GM15510 (cell line): ENCODE results near the gene CPA1.

Experiments used
- POLR2A ChIP-seq: IDR thresholded peaks from 3 replicates; pipeline ENCODE4 v1.6.1; 2011; ENCODE audit warnings: borderline replicate concordance; ENCODE audit not compliant: insufficient read length; ENCODE audit errors: extremely low read depth

Gene CPA1

DNA sequence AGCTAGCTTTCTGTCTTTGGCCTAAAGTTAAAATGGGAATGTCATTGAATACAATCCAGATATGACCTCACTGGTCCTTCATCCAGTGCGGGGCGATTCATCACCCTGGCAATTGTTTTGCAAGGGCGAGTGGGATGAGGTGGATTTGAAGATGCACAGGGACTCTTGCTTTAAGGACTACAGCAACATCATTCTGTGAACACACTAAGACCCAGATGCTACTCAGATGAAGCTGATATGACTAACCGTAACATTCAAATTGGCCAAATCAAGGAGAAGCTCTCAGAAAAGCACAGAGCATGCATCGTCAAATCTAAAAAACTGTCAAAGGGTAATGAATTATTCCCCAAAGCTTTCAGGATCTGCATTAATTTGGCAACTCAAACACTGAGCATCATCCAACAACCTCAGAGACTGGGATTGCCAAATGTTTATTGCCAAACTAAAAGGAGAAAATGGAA lies 12.8 kb downstream of the CPA1 start:
- TF ChIP-seq POLR2A: no peak

GRCh38 chr7:130393841-130394411 lies 13.6 kb downstream of the CPA1 start:
- TF ChIP-seq POLR2A: no peak

DNA sequence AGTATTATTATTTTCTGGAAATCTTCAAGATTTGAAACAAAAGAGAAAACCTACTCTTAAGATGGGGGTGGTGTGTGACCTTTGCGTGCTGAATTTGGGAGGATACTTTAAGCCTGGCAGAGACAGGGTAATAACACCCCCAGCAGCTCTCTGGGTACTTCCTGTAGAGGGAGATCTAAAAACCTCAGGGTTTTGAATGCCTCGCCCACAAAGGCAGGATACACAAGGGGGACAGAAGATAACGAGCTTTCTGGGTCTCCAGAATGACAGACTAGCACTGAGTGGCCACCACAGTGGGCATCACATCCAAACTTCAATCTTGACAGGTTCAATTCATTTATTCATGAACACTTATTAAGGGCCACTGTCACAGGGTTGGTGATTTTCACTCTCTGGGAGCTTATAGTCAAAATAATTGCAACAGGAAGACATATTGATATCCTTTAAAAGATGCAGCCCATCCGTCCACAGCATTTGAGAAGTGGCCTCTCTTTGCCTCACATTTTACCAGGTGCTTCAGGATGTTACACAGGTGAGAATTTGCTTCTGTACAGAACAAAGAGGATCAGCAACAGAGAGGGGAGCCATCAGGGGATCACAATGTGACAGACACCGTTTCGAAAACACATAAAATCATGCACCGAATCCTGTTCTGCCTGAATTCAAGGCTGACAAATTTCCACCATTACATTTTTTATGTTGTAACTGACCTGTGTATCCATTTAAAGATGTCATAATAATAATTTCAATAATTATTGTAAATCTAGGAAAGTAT lies 14.3 kb downstream of the CPA1 start:
- TF ChIP-seq POLR2A: no peak

GRCh38 chr7:130395421-130395820 lies 15.1 kb downstream of the CPA1 start:
- no peak for TF ChIP-seq POLR2A

GRCh38 chr7:130396109-130396508 lies 15.8 kb downstream of the CPA1 start:
- TF ChIP-seq POLR2A: no peak

GRCh38 chr7:130397051-130397757 lies 16.9 kb downstream of the CPA1 start:
- TF ChIP-seq POLR2A: no peak

DNA sequence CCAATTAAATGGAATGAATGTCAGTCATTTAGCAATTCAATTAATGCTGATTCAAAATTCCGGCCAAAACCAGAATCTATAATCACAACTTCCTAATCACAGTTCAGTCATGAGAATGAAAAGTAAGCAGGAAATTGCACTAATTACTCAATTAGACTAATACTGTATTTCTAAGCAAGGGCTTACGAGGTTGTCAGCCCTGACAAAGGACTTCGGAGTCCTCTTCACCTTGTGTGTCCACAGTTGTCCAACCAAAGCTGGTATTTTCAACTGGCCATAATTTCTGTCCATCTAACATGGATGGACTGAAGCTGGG lies 17.4 kb downstream of the CPA1 start:
- TF ChIP-seq POLR2A: no peak

DNA sequence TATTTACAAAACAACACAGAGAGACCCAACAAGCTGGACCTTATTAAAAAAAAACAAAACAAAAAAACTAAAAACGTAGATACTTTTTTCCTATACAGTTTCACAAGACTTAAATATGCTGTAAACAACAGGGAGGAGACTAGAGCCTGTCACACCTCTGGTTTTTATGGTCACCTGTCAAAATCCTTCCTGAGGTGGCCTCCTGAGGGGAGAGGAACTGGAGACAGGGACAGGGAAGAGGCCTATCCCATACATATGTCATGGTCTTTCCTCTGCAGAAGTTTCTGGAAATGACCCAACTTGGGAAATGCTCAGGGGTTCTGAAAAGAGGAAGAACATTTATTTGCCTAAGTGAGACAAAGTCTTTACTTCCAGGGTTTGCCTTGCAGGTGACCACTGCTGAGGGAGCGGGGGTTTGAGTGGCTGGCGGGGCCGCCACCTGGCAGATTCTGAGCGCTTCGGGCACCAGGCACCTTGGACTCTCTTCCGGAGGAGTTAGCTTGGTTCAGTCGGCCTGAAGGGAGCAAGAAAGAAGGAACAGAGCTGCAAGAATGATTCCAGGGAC lies 18.3 kb downstream of the CPA1 start:
- no peak for TF ChIP-seq POLR2A

GRCh38 chr7:130400120-130400572 lies 19.9 kb downstream of the CPA1 start:
- no peak for TF ChIP-seq POLR2A

DNA sequence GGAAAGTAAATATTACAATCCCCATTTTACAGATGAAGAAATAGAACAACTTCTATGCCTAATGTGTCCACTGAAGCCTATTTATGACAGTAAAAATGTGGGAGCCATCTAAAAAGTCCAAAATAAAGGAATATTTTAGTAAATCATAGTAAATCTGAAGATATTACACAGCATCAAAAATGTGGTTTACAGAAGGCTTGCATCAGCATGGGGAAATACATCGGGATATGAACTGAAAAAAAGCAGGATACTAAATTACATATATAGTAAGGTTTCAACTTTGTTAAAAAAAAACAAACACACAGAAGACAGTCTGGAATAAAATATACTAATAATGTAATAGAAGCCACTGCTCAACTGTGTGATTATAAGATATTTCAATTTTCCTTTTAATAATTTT lies 20.8 kb downstream of the CPA1 start:
- TF ChIP-seq POLR2A: no peak

- TF ChIP-seq POLR2A: no peak
Measured at GRCh38 chr7:130401578-130401977, 21.3 kb downstream of the CPA1 start.

GRCh38 chr7:130405003-130405402 lies 24.7 kb downstream of the CPA1 start:
- TF ChIP-seq POLR2A: no peak

- TF ChIP-seq POLR2A: no peak
Measured at GRCh38 chr7:130409067-130409711, 28.9 kb downstream of the CPA1 start.

DNA sequence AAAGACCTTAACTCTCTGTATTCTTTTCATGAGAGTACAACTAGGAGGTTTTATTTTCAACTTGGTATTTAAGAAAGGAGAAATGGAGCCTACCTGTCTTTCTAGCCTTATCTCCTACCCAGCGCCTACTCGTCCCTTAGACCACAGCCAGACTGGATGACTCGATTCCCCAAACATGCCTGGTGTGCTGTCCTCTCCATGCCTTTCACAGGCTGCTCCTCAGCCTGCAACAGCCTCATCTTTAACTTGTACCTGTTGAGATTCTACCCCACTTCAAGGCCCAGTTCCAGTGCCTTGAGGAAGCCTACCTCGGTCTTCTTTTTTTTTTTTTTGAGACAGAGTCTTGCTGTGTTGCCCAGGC lies 29.4 kb downstream of the CPA1 start:
- no peak for TF ChIP-seq POLR2A
